Measurements from ENCODE around the gene PSPN.
"Not testable (repeated sequence)": the region's sequence is repeated elsewhere in the genome, so short reads cannot be mapped to it uniquely, and the experiment has no call there.

Gene PSPN

GRCh38 chr19:6352381-6353165 lies 23.2 kb downstream of the PSPN start:
- Histone ChIP-seq H3K4me3 (ENCODE audit: low read length in 2 of 2) (no peak overlapping the region), H3K9me3 (ENCODE audit: control insufficient read depth in 2 of 2, low read length in 2 of 2) (no peaks in the 10 kb centered on the region), H3K36me3 (ENCODE audit: control insufficient read depth in 2 of 2, insufficient read depth in 2 of 2, low read length in 2 of 2) (no peaks in the 10 kb centered on the region), H3K27me3 (ENCODE audit: control insufficient read depth in 1 of 2, insufficient read depth in 2 of 2, low read length in 2 of 2) (no peaks in the 10 kb centered on the region), H3K27ac (ENCODE audit: low read length) (no peak overlapping the region), H3K4me1 (ENCODE audit: control insufficient read depth, insufficient read depth, low read length) (no peaks in the 10 kb centered on the region), H3K9ac (ENCODE audit: low read length in 2 of 2) (no peak overlapping the region)

DNA sequence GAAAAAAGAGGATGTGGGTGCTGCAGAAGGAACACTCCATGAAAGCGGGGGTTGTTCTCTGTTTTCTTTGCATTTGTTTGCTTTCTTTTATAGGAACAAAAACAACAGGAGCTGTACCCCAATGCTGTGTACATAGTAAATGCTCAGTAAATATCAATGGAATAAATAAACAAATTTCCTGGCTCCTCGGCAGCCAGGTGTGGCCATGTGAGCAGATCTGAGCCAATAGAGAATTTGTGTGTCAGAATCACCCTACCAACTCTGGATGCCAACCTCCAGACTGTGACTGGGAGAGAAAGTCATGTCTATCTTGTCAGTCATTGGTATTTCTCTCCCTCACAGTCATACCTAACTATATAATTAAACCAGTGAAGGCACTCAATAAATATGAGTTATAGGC lies 25.0 kb downstream of the PSPN start:
- Histone ChIP-seq H3K9ac (ENCODE audit: low read length in 2 of 2) (no peak overlapping the region), H3K36me3 (ENCODE audit: control insufficient read depth in 2 of 2, insufficient read depth in 2 of 2, low read length in 2 of 2) (no peaks in the 10 kb centered on the region), H3K27ac (ENCODE audit: low read length) (no peak overlapping the region), H3K4me1 (ENCODE audit: control insufficient read depth, insufficient read depth, low read length) (no peaks in the 10 kb centered on the region), H3K9me3 (ENCODE audit: control insufficient read depth in 2 of 2, low read length in 2 of 2) (no peaks in the 10 kb centered on the region), H3K4me3 (ENCODE audit: low read length in 2 of 2) (no peak overlapping the region), H3K27me3 (ENCODE audit: control insufficient read depth in 1 of 2, insufficient read depth in 2 of 2, low read length in 2 of 2) (no peaks in the 10 kb centered on the region)

DNA sequence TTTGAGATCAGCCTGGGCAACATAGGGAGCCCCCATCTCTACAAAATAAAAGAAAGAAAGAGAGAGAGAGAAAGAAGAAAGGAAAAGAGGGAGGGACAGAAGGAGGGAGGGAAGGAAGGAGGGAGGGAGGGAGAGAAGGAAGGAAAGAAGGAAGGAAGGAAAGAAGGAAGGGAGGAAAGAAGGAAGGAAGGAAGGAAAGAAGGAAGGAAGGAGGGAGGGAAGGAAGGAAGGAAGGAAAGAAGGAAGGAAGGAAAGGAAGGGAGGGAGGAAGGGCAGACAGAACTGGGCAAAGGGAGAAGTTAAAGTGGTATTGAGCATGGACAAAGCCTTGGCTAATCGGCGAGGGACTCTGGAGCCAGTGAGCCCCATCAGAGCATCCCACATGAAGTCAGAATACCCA lies 26.5 kb downstream of the PSPN start:
- H3K9ac ChIP-seq (ENCODE audit: low read length in 2 of 2); H3K36me3 ChIP-seq (ENCODE audit: control insufficient read depth in 2 of 2, insufficient read depth in 2 of 2, low read length in 2 of 2); H3K4me1 ChIP-seq (ENCODE audit: control insufficient read depth, insufficient read depth, low read length); H3K27ac ChIP-seq (ENCODE audit: low read length); H3K4me3 ChIP-seq (ENCODE audit: low read length in 2 of 2); H3K27me3 ChIP-seq (ENCODE audit: control insufficient read depth in 1 of 2, insufficient read depth in 2 of 2, low read length in 2 of 2); H3K9me3 ChIP-seq (ENCODE audit: control insufficient read depth in 2 of 2, low read length in 2 of 2): not testable (repeated sequence)

- Histone ChIP-seq H3K36me3 (ENCODE audit: control insufficient read depth in 2 of 2, insufficient read depth in 2 of 2, low read length in 2 of 2) (no peaks in the 10 kb centered on the region), H3K27ac (ENCODE audit: low read length) (no peak overlapping the region), H3K9me3 (ENCODE audit: control insufficient read depth in 2 of 2, low read length in 2 of 2) (no peaks in the 10 kb centered on the region), H3K4me3 (ENCODE audit: low read length in 2 of 2) (no peak overlapping the region), H3K9ac (ENCODE audit: low read length in 2 of 2) (no peak overlapping the region), H3K27me3 (ENCODE audit: control insufficient read depth in 1 of 2, insufficient read depth in 2 of 2, low read length in 2 of 2) (no peaks in the 10 kb centered on the region), H3K4me1 (ENCODE audit: control insufficient read depth, insufficient read depth, low read length) (no peaks in the 10 kb centered on the region)
Observed at GRCh38 chr19:6343462-6343861, 32.3 kb downstream of the PSPN start.

DNA sequence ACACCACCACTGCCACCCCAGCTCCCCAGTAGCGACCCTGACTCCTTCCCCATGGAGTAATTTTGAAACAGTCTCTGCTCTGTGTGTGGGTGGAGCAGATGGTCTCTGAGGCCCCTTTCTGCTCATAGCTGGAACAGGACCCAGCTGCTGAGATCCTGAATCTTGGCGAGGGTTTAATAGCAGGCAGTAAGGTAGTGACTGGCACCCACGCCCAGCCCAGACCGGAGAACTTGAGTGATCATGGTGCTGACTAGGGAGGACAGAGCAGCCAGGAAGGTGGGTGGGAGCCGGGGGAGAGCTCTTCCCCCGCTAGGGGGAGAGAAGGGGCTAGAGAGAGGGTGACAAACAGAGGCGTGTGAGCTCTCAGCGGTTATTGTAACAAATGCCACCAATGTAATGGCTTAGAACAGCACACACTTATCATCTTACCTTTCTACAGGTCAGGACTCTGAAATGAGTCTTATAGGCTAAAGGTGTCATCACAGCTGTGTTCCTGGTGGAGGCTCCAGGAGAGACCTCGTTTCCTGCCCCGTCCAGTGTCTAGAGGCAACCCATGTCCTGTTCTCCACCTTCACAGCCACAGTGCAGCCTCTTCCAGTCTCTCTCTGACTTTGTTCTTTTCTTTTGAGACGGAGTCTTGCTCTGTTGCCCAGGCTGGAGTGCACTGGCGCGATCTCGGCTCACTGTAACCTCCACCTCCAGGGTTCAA lies 35.1 kb downstream of the PSPN start:
- no peaks in the 10 kb centered on the region for H3K4me1 ChIP-seq (ENCODE audit: control insufficient read depth, insufficient read depth, low read length)
- no peaks in the 10 kb centered on the region for H3K9me3 ChIP-seq (ENCODE audit: control insufficient read depth in 2 of 2, low read length in 2 of 2)
- no peak overlapping the region for H3K27ac ChIP-seq (ENCODE audit: low read length)
- H3K4me3 ChIP-seq (ENCODE audit: low read length in 2 of 2): no peak overlapping the region
- no peaks in the 10 kb centered on the region for H3K36me3 ChIP-seq (ENCODE audit: control insufficient read depth in 2 of 2, insufficient read depth in 2 of 2, low read length in 2 of 2)
- H3K9ac ChIP-seq (ENCODE audit: low read length in 2 of 2): no peak overlapping the region
- no peaks in the 10 kb centered on the region for H3K27me3 ChIP-seq (ENCODE audit: control insufficient read depth in 1 of 2, insufficient read depth in 2 of 2, low read length in 2 of 2)

GRCh38 chr19:6334490-6335285 lies 41.0 kb downstream of the PSPN start:
- H3K36me3 ChIP-seq (ENCODE audit: control insufficient read depth in 2 of 2, insufficient read depth in 2 of 2, low read length in 2 of 2): no peaks in the 10 kb centered on the region
- H3K27ac ChIP-seq (ENCODE audit: low read length): no peak overlapping the region
- H3K4me1 ChIP-seq (ENCODE audit: control insufficient read depth, insufficient read depth, low read length): no peaks in the 10 kb centered on the region
- H3K4me3 ChIP-seq (ENCODE audit: low read length in 2 of 2): no peak overlapping the region
- H3K9me3 ChIP-seq (ENCODE audit: control insufficient read depth in 2 of 2, low read length in 2 of 2): no peaks in the 10 kb centered on the region
- no peaks in the 10 kb centered on the region for H3K27me3 ChIP-seq (ENCODE audit: control insufficient read depth in 1 of 2, insufficient read depth in 2 of 2, low read length in 2 of 2)
- no peak overlapping the region for H3K9ac ChIP-seq (ENCODE audit: low read length in 2 of 2)

GRCh38 chr19:6333439-6333838 lies 42.3 kb downstream of the PSPN start, which contains the start of gene ACER1:
Gene ACER1, minus strand, starts transcription at chr19:6333612. Its CDS starts 61 bp downstream, at chr19:6333551.
- Histone ChIP-seq H3K27ac (ENCODE audit: low read length) (no peak within 1 kb of the TSS), H3K36me3 (ENCODE audit: control insufficient read depth in 2 of 2, insufficient read depth in 2 of 2, low read length in 2 of 2) (no peaks in the 10 kb centered on the region), H3K9ac (ENCODE audit: low read length in 2 of 2) (no peak within 1 kb of the TSS), H3K27me3 (ENCODE audit: control insufficient read depth in 1 of 2, insufficient read depth in 2 of 2, low read length in 2 of 2) (no peaks in the 10 kb centered on the region), H3K4me3 (ENCODE audit: low read length in 2 of 2) (no peak within 1 kb of the TSS), H3K4me1 (ENCODE audit: control insufficient read depth, insufficient read depth, low read length) (no peaks in the 10 kb centered on the region), H3K9me3 (ENCODE audit: control insufficient read depth in 2 of 2, low read length in 2 of 2) (no peaks in the 10 kb centered on the region)

- H3K4me1 ChIP-seq (ENCODE audit: control insufficient read depth, insufficient read depth, low read length): no peaks in the 10 kb centered on the region
- no peak overlapping the region for H3K4me3 ChIP-seq (ENCODE audit: low read length in 2 of 2)
- no peaks in the 10 kb centered on the region for H3K27me3 ChIP-seq (ENCODE audit: control insufficient read depth in 1 of 2, insufficient read depth in 2 of 2, low read length in 2 of 2)
- H3K27ac ChIP-seq (ENCODE audit: low read length): no peak overlapping the region
- H3K9ac ChIP-seq (ENCODE audit: low read length in 2 of 2): no peak overlapping the region
- H3K9me3 ChIP-seq (ENCODE audit: control insufficient read depth in 2 of 2, low read length in 2 of 2): no peaks in the 10 kb centered on the region
- H3K36me3 ChIP-seq (ENCODE audit: control insufficient read depth in 2 of 2, insufficient read depth in 2 of 2, low read length in 2 of 2): no peaks in the 10 kb centered on the region
Observed at GRCh38 chr19:6326815-6327214, 48.9 kb downstream of the PSPN start.

- Histone ChIP-seq H3K27ac (ENCODE audit: low read length) (no peak overlapping the region), H3K9ac (ENCODE audit: low read length in 2 of 2) (no peak overlapping the region), H3K27me3 (ENCODE audit: control insufficient read depth in 1 of 2, insufficient read depth in 2 of 2, low read length in 2 of 2) (no peaks in the 10 kb centered on the region), H3K4me1 (ENCODE audit: control insufficient read depth, insufficient read depth, low read length) (no peaks in the 10 kb centered on the region), H3K9me3 (ENCODE audit: control insufficient read depth in 2 of 2, low read length in 2 of 2) (no peaks in the 10 kb centered on the region), H3K36me3 (ENCODE audit: control insufficient read depth in 2 of 2, insufficient read depth in 2 of 2, low read length in 2 of 2) (no peaks in the 10 kb centered on the region), H3K4me3 (ENCODE audit: low read length in 2 of 2) (no peak overlapping the region)
Observed at GRCh38 chr19:6325614-6326013, 50.1 kb downstream of the PSPN start.

All from stomach smooth muscle (tissue), 2 donors.